HepG2 (cell line): ENCODE measurements around the gene SPI1. TPM values are rescaled to one million over a fixed set of nuclear protein-coding genes. Genes with fewer than 3 reads are reported as not detected.

Experiments used
- AGO2 ChIP-seq: fragments of 200-400 bp; formaldehyde crosslinking; optimal IDR thresholded peaks from 2 replicates; pipeline ENCODE3; 2017; ENCODE audit warnings: mild to moderate bottlenecking, low read depth, low read length, moderate library complexity
- ETV6 ChIP-seq: sonication (generic); formaldehyde crosslinking; conservative IDR thresholded peaks from 2 replicates; pipeline ENCODE4 v1.4.0; 2020; ENCODE audit warnings: missing genetic modification reagents
- GFI1 ChIP-seq: sonication (generic); formaldehyde crosslinking; IDR thresholded peaks from 2 replicates; pipeline ENCODE4 v1.5.0; 2020; ENCODE audit warnings: missing genetic modification reagents, mild to moderate bottlenecking, borderline replicate concordance
- IRF2 ChIP-seq: IDR thresholded peaks from 2 replicates; pipeline ENCODE4 v1.6.1; 2018; ENCODE audit warnings: missing genetic modification reagents, missing compliant biosample characterization
- PAF1 ChIP-seq: IDR thresholded peaks from 2 replicates; pipeline ENCODE4 v1.6.1; 2016; ENCODE audit warnings: missing genetic modification reagents, missing compliant biosample characterization
- PBX3 ChIP-seq: sonication (generic); formaldehyde crosslinking; IDR thresholded peaks from 2 replicates; pipeline ENCODE4 v1.8.1; 2023; ENCODE audit warnings: missing genetic modification reagents, inconsistent platforms, borderline replicate concordance
- SATB2 ChIP-seq: sonication (generic); formaldehyde crosslinking; IDR thresholded peaks from 2 replicates; pipeline ENCODE4 v1.5.0; 2020; ENCODE audit warnings: missing genetic modification reagents
- THRA ChIP-seq: sonication (generic); formaldehyde crosslinking; IDR thresholded peaks from 2 replicates; pipeline ENCODE4 v1.4.0; 2020; ENCODE audit warnings: missing genetic modification reagents, borderline replicate concordance
- TOE1 ChIP-seq: sonication (generic); formaldehyde crosslinking; IDR thresholded peaks from 2 replicates; pipeline ENCODE4 v1.4.0; 2020; ENCODE audit warnings: mild to moderate bottlenecking, missing genetic modification reagents
- ZBTB39 ChIP-seq: sonication (generic); formaldehyde crosslinking; IDR thresholded peaks from 2 replicates; pipeline ENCODE4 v1.5.0; 2020; ENCODE audit warnings: missing genetic modification reagents
- ZFY ChIP-seq: sonication (generic); formaldehyde crosslinking; IDR thresholded peaks from 2 replicates; pipeline ENCODE4 v1.4.0; 2020; ENCODE audit warnings: missing genetic modification reagents
- ZMYM3 ChIP-seq: sonication (generic); formaldehyde crosslinking; IDR thresholded peaks from 2 replicates; pipeline ENCODE4 v1.5.1; 2020; ENCODE audit warnings: mild to moderate bottlenecking, missing genetic modification reagents
- ZNF180 ChIP-seq: sonication (generic); formaldehyde crosslinking; IDR thresholded peaks from 2 replicates; pipeline ENCODE4 v1.4.0; 2020; ENCODE audit warnings: low read depth, missing genetic modification reagents, borderline replicate concordance
- ZNF317 ChIP-seq: sonication (generic); formaldehyde crosslinking; IDR thresholded peaks from 2 replicates; pipeline ENCODE4 v1.5.0; 2020; ENCODE audit warnings: mild to moderate bottlenecking, missing genetic modification reagents
- ZNF430 ChIP-seq: sonication (generic); formaldehyde crosslinking; IDR thresholded peaks from 2 replicates; pipeline ENCODE4 v1.9.0; 2021; ENCODE audit warnings: mild to moderate bottlenecking, missing genetic modification reagents
- ZNF432 ChIP-seq: sonication (generic); formaldehyde crosslinking; IDR thresholded peaks from 2 replicates; pipeline ENCODE4 v1.5.0; 2020; ENCODE audit warnings: missing genetic modification reagents, mild to moderate bottlenecking, borderline replicate concordance
- ZNF576 ChIP-seq: sonication (generic); formaldehyde crosslinking; IDR thresholded peaks from 2 replicates; pipeline ENCODE4 v1.4.0; 2020; ENCODE audit warnings: mild to moderate bottlenecking, missing genetic modification reagents
- ZNF609 ChIP-seq: sonication (generic); formaldehyde crosslinking; IDR thresholded peaks from 2 replicates; pipeline ENCODE4 v1.4.0; 2020; ENCODE audit warnings: mild to moderate bottlenecking, missing genetic modification reagents, borderline replicate concordance
- ZNF674 ChIP-seq: sonication (generic); formaldehyde crosslinking; IDR thresholded peaks from 2 replicates; pipeline ENCODE4 v1.5.0; 2020; ENCODE audit warnings: low read depth, mild to moderate bottlenecking, missing genetic modification reagents
- ZSCAN25 ChIP-seq: sonication (generic); formaldehyde crosslinking; IDR thresholded peaks from 2 replicates; pipeline ENCODE4 v1.8.0; 2022; ENCODE audit warnings: mild to moderate bottlenecking, missing genetic modification reagents
- polyA plus RNA-seq, 8 experiments: library from polyadenylated mRNA; depleted of rRNA in 3 of 8; stranded (reverse) in 7 of 8; unstranded in 1 of 8; fragments of >200 nt; fragmentation: Illumina TruSeq in 4 of 8; extraction: Trizol in 4 of 8; gene quantifications; 2 replicates each; pipeline versions ENCODE4 v1.2.1 to v1.2.3, GENCODE V29; 2011 to 2016; ENCODE audit warnings: low read depth in 4 of 8, missing spikeins in 1 of 8, mixed read lengths in 1 of 8; ENCODE audit not compliant: insufficient read depth in 1 of 8
- total RNA-seq, 5 experiments: library from RNA; depleted of rRNA; stranded (reverse); fragments of >200 nt; fragmentation: Illumina TruSeq; extraction: Trizol; gene quantifications; 2 replicates each; pipeline ENCODE4 v1.2.3, GENCODE V29; 2016; ENCODE audit warnings: low read depth in 1 of 5

The SPI1 gene
- total and polyA plus RNA-seq, 2 of the 13 experiments (the other 11 are each of a cell fraction or from before 2014, with no cell fraction given) = not detected

GRCh38 chr11:47373876-47374719 lies 4.2 kb downstream of the SPI1 start (continued):
- no peak for TF ChIP-seq SATB2 (CRISPR knock-in tag)
- TF ChIP-seq ZNF432 (CRISPR knock-in tag) = no peak
- no peak for TF ChIP-seq ZNF609 (CRISPR knock-in tag)
- no peak for TF ChIP-seq PAF1
- no peak for TF ChIP-seq GFI1 (CRISPR knock-in tag)
- no peak for TF ChIP-seq TOE1 (CRISPR knock-in tag)
- TF ChIP-seq ZNF674 (CRISPR knock-in tag) = no peak
- TF ChIP-seq ZNF576 = no peak
- TF ChIP-seq ZBTB39 (CRISPR knock-in tag) = no peak
- TF ChIP-seq ZFY = peak; percentile 16; the same call in 1 of the 2 replicates
- TF ChIP-seq ZNF430 (CRISPR knock-in tag) = no peak
- no peak for TF ChIP-seq ZNF317
- TF ChIP-seq ETV6 = no peak
- no peak for TF ChIP-seq PBX3 (CRISPR knock-in tag)
- no peak for TF ChIP-seq AGO2
- no peak for TF ChIP-seq ZNF180 (CRISPR knock-in tag)
- TF ChIP-seq ZMYM3 (CRISPR knock-in tag) = peak; percentile 21; the same call in 1 of the 2 replicates
- no peak for TF ChIP-seq THRA (CRISPR knock-in tag)
- peak; percentile 36; the same call in 1 of the 2 replicates for TF ChIP-seq IRF2 (CRISPR knock-in tag)
- TF ChIP-seq ZSCAN25 (CRISPR knock-in tag) = no peak
